OCI-LY3 (cell line): Measurements from ENCODE around the gene FAM163B.
"Not testable (repeated sequence)": the region's sequence is repeated elsewhere in the genome, so short reads cannot be mapped to it uniquely, and the experiment has no call there.

Source experiments
- H2AFZ ChIP-seq: fragments of 200-600, 300-600 bp; shearing (Covaris generic); 2 replicates; pipeline ENCODE4 v1.6.0; 2014; ENCODE audit warnings: antibody characterized with exemption, low read depth, low read length
- H3K27ac ChIP-seq: fragments of 200-600, 300-600 bp; sonication (generic); 2 replicates; pipeline ENCODE4 v1.5.1; 2014; ENCODE audit warnings: mild to moderate bottlenecking, low read length, moderate library complexity, mixed read lengths
- H3K27me3 ChIP-seq: fragments of 200-600, 300-600 bp; sonication (generic); 2 replicates; pipeline ENCODE4 v1.6.1; 2014; ENCODE audit warnings: low read depth, low read length, mixed read lengths
- H3K36me3 ChIP-seq: fragments of 200-600, 300-600 bp; sonication (generic); replicated peaks from 2 replicates; pipeline ENCODE3; 2014; ENCODE audit warnings: low read depth, low read length, mixed read lengths
- H3K4me1 ChIP-seq: fragments of 300-600, 200-600 bp; sonication (generic); 2 replicates; pipeline ENCODE4 v1.6.1; 2014; ENCODE audit warnings: low read length, mixed read lengths
- H3K4me2 ChIP-seq: fragments of 200-600, 300-600 bp; sonication (generic); 2 replicates; pipeline ENCODE4 v1.6.1; 2014; ENCODE audit warnings: low read length, mixed read lengths
- H3K4me3 ChIP-seq: fragments of 300-600, 200-600 bp; sonication (generic); 2 replicates; pipeline ENCODE4 v1.5.1; 2014; ENCODE audit warnings: antibody characterized with exemption, mild to moderate bottlenecking, low read length, moderate library complexity
- H3K79me2 ChIP-seq: fragments of 300-600, 200-600 bp; shearing (Covaris generic); 2 replicates; pipeline ENCODE4 v1.6.1; 2014; ENCODE audit warnings: mild to moderate bottlenecking, low read length, mixed read lengths
- H3K9ac ChIP-seq: fragments of 300-600, 200-600 bp; shearing (Covaris generic); 2 replicates; pipeline ENCODE4 v1.6.0; 2014; ENCODE audit warnings: mild to moderate bottlenecking, low read length, moderate library complexity
- H3K9me3 ChIP-seq: fragments of 200-600, 300-600 bp; shearing (Covaris generic); 2 replicates; pipeline ENCODE4 v1.6.1; 2014; ENCODE audit warnings: low read length, mixed read lengths; ENCODE audit not compliant: insufficient read depth
- H4K20me1 ChIP-seq: fragments of 200-600, 300-600 bp; sonication (generic); 2 replicates; pipeline ENCODE4 v1.6.1; 2016; ENCODE audit warnings: low read length, mixed read lengths; ENCODE audit not compliant: insufficient read depth
- CTCF ChIP-seq: fragments of 200-600, 300-600 bp; sonication (generic); IDR thresholded peaks from 2 replicates; pipeline ENCODE4 v1.5.1; 2014; ENCODE audit warnings: antibody characterized with exemption, low read length, low read depth
- EZH2phosphoT487 ChIP-seq: fragments of 200-600 bp; shearing (Covaris generic); IDR thresholded peaks from 2 replicates; pipeline ENCODE4 v1.6.1; 2018; ENCODE audit warnings: antibody characterized with exemption, mixed run types, low read depth

The FAM163B gene

GRCh38 chr9:133627341-133627740 is 18.2 kb upstream of the FAM163B start:
- H3K27ac ChIP-seq = no peak overlapping the region
- no peak for TF ChIP-seq CTCF
- no peak for TF ChIP-seq EZH2phosphoT487

DNA sequence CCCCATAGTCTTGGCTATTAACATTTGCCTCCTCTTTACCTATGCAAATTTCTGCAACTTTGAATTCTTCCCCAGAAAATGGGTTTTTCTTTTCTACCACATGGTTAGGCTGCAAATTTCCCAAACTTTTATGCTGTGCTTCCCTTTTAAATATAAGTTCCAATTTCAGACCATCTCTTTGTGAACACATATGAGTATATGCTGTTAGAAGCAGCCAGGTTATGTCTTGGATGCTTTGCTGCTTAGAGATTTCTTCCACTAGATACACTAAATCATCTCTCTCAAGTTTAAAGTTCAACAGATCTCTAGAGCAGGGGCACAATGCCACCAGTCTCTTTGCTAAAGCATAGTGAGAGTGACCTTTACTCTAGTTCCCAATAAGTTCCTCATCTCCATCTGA is 16.8 kb upstream of the FAM163B start:
- not testable (repeated sequence) for H3K4me2 ChIP-seq, H3K9ac ChIP-seq, H3K4me1 ChIP-seq, H3K4me3 ChIP-seq, H4K20me1 ChIP-seq, H3K27ac ChIP-seq, H2AFZ ChIP-seq, H3K36me3 ChIP-seq, H3K79me2 ChIP-seq, H3K9me3 ChIP-seq
- H3K27me3 ChIP-seq = peaks cover 25% of the 10 kb centered on the region

More at GRCh38 chr9:133627341-133627740, 18.2 kb upstream of the FAM163B start:
- Histone ChIP-seq H3K9me3 (no peaks in the 10 kb centered on the region), H3K36me3 (no peaks in the 10 kb centered on the region), H3K4me2 (no peak overlapping the region), H3K79me2 (no peaks in the 10 kb centered on the region), H3K4me3 (no peak overlapping the region), H3K4me1 (no peaks in the 10 kb centered on the region), H4K20me1 (no peaks in the 10 kb centered on the region), H3K9ac (no peak overlapping the region), H2AFZ (no peak overlapping the region), H3K27me3 (peaks cover 26% of the 10 kb centered on the region)

DNA sequence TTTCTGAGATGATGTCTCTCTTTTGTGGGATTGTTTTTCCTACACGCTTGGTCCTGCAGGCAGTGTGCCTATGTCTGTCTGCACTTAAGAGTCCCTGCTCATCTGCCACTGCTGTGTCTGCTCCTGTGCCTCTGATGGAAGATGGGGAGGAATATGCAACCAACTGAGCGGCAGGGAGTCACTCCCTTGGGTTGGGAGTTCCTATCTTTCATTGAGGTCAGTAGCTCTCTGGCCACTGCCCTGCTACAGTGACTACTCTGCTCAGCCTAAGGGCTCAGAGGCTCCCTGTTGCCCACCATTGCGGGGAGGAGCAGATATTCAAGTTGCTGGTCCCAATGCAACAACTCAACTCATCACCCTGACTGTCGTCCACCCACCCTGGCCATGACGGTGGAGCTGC is 13.4 kb upstream of the FAM163B start:
- H3K4me3 ChIP-seq = no peak overlapping the region
- H3K9me3 ChIP-seq = no peaks in the 10 kb centered on the region
- no peaks in the 10 kb centered on the region for H3K79me2 ChIP-seq
- H3K4me1 ChIP-seq = peaks cover 14% of the 10 kb centered on the region
- no peaks in the 10 kb centered on the region for H3K36me3 ChIP-seq
- H2AFZ ChIP-seq = no peak overlapping the region
- TF ChIP-seq EZH2phosphoT487 (no peak), CTCF (no peak)
- H3K4me2 ChIP-seq = no peak overlapping the region
- peaks cover 35% of the 10 kb centered on the region for H3K27me3 ChIP-seq
- no peak overlapping the region for H3K9ac ChIP-seq
- no peak overlapping the region for H3K27ac ChIP-seq
- no peaks in the 10 kb centered on the region for H4K20me1 ChIP-seq

GRCh38 chr9:133621725-133622267 is 12.6 kb upstream of the FAM163B start:
- Histone ChIP-seq H3K27ac (no peak overlapping the region), H3K27me3 (peaks cover 34% of the 10 kb centered on the region), H3K9me3 (no peaks in the 10 kb centered on the region), H3K79me2 (no peaks in the 10 kb centered on the region), H3K4me3 (no peak overlapping the region), H4K20me1 (no peaks in the 10 kb centered on the region), H2AFZ (no peak overlapping the region), H3K4me2 (no peak overlapping the region), H3K9ac (no peak overlapping the region), H3K36me3 (no peaks in the 10 kb centered on the region), H3K4me1 (peaks cover 14% of the 10 kb centered on the region)
- TF ChIP-seq CTCF (no peak), EZH2phosphoT487 (no peak)
